SK-N-DZ (cell line): ENCODE results near the gene CEP170B. TPM values are rescaled to one million over a fixed set of nuclear protein-coding genes. Genes with fewer than 3 reads are reported as not detected.
A peak's percentile ranks its signal among the peaks of the same experiment; 100 is the strongest.
"Not testable (repeated sequence)": the region's sequence is repeated elsewhere in the genome, so short reads cannot be mapped to it uniquely, and the experiment has no call there.

Experiments used
- DNase-seq: peaks from one replicate; pipeline ENCODE4 v3.0.0-alpha.2; 2015; ENCODE audit warnings: low spot score
- polyA plus RNA-seq, 2 experiments: library from polyadenylated mRNA; depleted of rRNA; stranded (reverse); fragments of >200 nt; gene quantifications; 2 replicates each; pipeline ENCODE4 v1.2.3, GENCODE V29; 2014

CEP170B gene
- polyA plus RNA-seq (2014; cell fraction: cytosol; rRNA removed), result 1.6 and 2.8 TPM in 2 replicates
- 7.4 and 8.4 TPM in 2 replicates for polyA plus RNA-seq (2014; cell fraction: nucleus; rRNA removed)

- DNase-seq, result no peak
Observed at GRCh38 chr14:104865081-104865630, at the start of gene CEP170B. Gene CEP170B (plus strand): TSS chr14:104865268. CDS start chr14:104868451, 3,183 bp downstream.

DNA sequence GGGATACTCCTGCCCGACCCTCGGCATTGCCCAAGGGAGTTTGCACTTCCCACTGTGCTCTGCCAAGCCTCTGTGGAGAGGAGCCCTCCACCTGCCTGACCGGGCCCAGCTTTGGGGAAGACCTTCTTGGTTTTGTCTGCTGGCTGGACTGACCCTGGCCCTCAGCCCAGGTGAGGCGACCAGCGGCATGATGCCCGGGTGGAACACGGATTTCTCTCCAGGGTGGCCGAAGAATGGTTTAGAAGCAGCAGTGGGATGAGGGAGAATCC, 48.5 kb upstream of the CEP170B start:
- no peak for DNase-seq

GRCh38 chr14:104817930-104818713, 46.9 kb upstream of the CEP170B start:
- no peak for DNase-seq

- no peak for DNase-seq
Observed at GRCh38 chr14:104818714-104819161, 46.3 kb upstream of the CEP170B start.

DNA sequence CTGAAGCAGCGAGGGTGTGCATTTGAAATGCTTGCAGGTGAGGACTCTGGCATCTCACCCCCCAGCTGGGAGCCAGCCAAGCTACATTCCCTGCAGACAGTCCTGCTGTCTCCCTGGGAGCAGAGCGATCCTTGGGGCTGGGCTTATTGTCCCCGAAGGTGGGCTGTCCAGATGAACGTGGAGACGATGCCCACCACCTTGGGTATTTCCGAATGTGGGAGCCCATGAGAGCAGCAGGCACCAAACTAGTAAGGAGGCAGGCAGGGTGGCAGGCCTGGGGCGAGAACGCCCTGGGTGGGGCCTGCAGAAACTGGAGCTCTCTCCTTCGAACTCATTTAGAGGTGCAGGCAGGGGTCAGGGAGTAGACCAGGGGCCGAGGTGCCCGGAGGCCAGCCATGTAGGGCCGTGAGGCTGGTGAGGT, 45.7 kb upstream of the CEP170B start:
- DNase-seq, result no peak

DNA sequence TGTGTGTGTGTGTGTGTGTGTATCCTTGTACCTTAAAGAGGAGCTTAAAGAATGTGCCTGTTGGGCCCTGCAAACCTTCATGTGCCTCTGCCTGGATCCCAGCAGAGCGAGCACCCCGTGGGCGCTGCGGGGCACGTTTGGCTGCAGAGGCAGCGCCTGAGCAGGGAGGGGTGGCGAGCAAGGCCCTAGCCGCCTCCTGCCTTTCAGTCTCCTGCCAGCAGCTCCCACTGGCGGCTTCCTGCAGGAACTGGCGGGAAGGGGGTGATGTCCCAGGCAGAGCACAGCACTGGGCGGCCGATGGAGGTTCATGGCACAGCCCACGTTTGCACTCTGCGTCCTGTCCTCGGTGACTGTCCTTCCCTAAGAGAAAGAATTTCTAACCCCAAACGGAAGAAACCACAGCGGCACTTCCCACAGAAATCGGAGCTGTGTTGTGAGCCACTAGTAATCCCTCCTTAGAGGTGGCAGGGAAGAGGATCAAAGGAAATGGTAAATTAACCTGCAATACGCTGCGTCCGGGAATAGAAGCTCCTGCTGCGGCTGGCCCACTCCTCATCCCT, 44.3 kb upstream of the CEP170B start:
- peak; percentile 76 for DNase-seq

GRCh38 chr14:104821229-104821945, 43.7 kb upstream of the CEP170B start:
- DNase-seq, result no peak

DNA sequence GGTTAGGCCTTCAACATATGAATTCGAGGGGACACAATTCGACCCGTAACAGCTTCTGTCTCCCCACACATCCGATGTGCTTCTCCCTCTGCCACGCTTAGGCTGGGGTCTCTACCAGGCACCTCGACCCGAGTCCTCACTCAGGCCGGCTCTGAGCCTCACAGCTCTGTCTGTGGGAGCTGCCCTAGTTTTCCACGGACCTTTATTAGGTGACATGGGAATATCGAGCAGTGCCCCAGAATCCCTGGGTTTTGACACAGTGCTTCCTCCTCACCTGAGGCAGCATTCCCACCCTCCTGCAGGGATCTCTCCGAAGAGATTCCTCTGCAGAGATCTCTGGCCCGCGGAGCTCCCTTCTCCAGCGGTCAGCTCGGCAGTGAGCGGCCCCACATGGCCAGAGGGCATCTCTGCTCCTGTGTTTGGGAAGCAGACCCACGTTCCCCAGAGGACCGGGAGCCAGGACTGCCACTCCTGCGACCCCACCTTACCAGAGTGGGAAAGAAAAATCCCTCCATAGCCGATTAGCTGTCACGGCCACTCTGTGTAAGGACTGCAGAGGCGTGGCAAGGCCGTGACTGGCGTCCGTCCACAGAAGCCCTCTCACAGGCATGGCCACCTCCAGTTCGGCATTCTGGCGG, 43.0 kb upstream of the CEP170B start:
- no peak for DNase-seq

DNA sequence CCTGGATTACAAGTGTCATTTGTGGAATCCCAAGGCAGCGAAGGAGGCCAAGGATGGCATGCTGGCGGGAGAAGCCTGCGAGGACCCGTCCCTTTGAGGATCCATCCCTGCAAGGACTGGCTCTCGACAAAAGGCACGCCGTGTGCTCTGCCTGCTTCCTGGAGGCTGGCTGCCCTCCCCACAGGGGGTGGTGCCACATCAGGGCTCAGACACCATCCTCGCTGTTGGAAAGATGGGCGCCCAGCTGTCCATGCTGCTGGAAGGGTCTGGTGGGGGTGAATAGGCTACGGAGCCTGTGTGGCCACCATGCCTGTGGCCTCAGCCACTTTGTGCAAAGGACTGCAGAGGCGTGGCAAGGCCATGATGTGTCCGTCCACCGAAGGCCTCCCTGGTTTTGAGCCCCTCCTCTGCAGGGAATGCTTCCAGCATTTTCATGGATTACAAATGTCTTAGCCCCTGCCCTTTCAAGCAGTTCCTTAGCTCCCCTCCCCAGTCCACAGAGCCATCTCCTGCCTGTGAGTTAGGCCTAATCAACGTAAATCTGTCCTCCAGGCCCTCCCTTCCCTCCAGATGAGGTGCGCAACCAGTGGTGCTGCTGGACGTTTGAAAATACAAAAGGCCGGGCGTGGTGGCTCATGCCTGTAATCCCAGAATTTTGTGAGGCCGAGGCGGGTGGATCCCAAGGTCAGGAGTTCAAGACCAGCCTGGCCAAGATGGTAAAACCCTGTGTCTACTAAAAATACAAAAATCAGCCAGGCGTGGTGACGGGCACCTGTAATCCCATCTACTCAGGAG, 42.0 kb upstream of the CEP170B start:
- DNase-seq, result no peak

- no peak for DNase-seq
Observed at GRCh38 chr14:104824353-104824997, 40.6 kb upstream of the CEP170B start.

- DNase-seq, result peak; percentile 57
Observed at GRCh38 chr14:104826189-104826860, 38.7 kb upstream of the CEP170B start.

- no peak for DNase-seq
Observed at GRCh38 chr14:104826861-104827176, 38.2 kb upstream of the CEP170B start.

- peak; percentile 69 for DNase-seq
Observed at GRCh38 chr14:104827177-104828055, 37.7 kb upstream of the CEP170B start.

DNA sequence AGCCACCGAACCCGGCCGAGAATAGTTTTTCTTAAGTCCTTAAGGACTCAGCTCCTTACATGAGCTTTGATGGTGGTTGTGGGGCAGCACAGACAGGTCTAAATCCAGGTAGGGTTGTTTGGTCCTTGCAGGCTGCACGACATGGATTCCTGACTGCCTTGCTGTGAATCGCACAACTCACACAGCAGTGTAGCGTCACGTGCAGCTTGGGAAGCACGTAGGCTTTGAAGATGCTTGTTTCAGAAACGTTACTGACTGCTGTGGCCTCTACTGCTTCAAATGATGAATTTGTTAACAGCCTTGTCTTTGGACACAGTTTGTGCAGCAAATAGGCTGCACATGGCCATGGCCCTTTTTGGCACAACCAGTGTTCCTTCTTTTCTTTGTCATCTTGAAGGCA, 34.3 kb upstream of the CEP170B start:
- DNase-seq, result no peak

DNA sequence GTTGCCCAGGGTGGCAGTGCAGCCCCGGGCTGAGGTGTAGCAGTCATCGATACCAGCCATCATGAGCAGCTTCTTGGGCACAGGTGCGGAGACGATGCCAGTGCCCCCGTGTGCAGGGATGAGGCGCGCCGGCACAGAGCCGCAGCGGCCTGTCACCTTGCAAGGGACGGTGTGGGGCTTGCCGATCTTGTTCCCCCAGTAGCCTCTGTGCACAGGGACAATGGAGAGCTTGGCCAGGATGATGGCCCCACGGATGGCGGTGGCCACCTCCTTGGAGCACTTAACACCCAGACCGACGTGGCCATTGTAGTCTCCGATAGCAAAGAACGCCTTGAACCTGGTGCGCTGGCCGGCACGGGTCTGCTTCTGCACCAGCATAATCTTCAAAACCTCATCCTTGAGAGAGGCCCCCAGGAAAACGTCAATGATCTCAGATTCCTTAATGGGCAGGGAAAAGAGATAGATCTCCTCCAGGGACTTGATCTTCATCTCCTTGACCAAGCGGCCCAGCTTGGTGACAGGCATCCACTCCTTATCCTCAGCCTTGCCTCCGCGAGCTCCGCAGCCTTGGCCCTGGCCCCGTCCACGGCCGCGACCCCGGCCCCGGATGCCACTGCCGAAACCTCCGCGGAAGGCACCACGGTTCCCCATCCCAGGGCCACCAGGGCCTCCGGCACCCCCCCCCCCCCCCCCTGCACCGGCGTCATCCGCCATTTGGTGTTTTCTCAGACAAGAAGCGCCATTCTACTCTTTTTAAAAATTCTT, 28.7 kb upstream of the CEP170B start:
- not testable (repeated sequence) for DNase-seq

DNA sequence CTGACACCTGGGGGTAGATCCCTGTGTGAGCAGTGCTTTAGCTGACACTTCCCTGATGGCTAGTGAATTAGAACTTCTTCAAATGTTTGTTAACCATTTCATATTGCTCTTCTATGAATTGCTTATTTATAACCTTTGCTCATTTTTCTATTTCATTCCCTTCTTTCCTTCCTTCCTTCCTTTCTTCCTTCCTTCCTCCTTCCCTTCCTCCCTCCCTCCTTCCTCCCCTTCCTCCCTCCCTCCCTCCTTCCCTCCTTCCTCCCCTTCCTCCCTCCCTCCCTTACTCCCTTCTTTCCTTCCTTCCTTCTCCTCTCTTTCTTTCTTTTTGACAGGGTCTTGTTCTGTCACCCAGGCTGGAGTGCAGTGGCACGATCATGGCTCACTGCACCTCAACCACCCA, 23.3 kb upstream of the CEP170B start:
- DNase-seq, result no peak

DNA sequence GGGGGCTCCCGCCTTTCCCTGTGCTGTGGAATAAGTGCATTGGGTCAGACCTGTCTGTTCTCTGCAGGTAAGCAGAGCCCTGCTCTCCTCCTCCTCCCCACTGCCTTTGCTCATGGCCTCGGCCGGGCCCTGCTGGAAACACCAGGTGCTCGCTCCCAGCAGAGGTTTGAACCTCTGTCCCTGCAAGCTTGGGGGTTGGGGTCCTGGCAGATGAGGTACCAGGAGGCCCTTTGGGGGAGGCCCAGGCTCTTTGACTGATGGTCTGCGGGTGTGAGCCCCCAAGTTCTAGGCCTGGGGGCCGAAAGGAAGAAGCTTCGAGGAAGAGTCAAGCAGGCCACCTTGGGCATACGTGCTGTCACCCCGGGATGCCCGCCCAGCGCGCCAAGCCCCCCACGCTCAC, 22.1 kb upstream of the CEP170B start:
- no peak for DNase-seq
